Fibroblast of lung (primary cell): ENCODE measurements around the gene RIIAD1. TPM values are rescaled to one million over a fixed set of nuclear protein-coding genes. Genes with fewer than 3 reads are reported as not detected.

Experiments used
- DNase-seq, 2 donors: peaks; one replicate each; pipeline versions ENCODE4 v3.0.0 to v3.0.0-alpha.2; 2010; ENCODE audit warnings: low read depth in 2 of 2
- H2AFZ ChIP-seq: 2 replicates; pipeline ENCODE4 v1.5.1; 2012; ENCODE audit warnings: low read length, control low read depth, inconsistent platforms
- H3K27ac ChIP-seq: 2 replicates; pipeline ENCODE4 v1.5.1; 2011; ENCODE audit warnings: low read length, control low read depth; ENCODE audit not compliant: insufficient read depth
- H3K27me3 ChIP-seq: 2 replicates; pipeline ENCODE4 v1.5.1; 2011; ENCODE audit warnings: mild to moderate bottlenecking, low read length; ENCODE audit not compliant: control insufficient read depth, insufficient read depth
- H3K36me3 ChIP-seq: 2 replicates; pipeline ENCODE4 v1.5.1; 2011; ENCODE audit warnings: low read length; ENCODE audit not compliant: control insufficient read depth, insufficient read depth
- H3K4me1 ChIP-seq: 2 replicates; pipeline ENCODE4 v1.5.1; 2011; ENCODE audit warnings: low read length; ENCODE audit not compliant: control insufficient read depth, insufficient read depth; ENCODE audit errors: extremely low read depth
- H3K4me2 ChIP-seq: 2 replicates; pipeline ENCODE4 v1.5.1; 2011; ENCODE audit warnings: low read length, control low read depth; ENCODE audit not compliant: insufficient read depth; ENCODE audit errors: extremely low read depth
- H3K4me3 ChIP-seq, 4 experiments: fragments of 200-600 bp in 1 of 4; sonication (generic) in 1 of 4; replicated peaks in 1 of 4; 2 replicates each; pipeline ENCODE4 v1.5.1; 2011 to 2016; ENCODE audit warnings: low read length in 4 of 4, low read depth in 3 of 4, mild to moderate bottlenecking in 3 of 4, control low read depth in 2 of 4, inconsistent platforms in 1 of 4, mixed read lengths in 1 of 4; ENCODE audit not compliant: insufficient read depth in 1 of 4; ENCODE audit errors: control extremely low read depth in 1 of 4
- H3K79me2 ChIP-seq: 2 replicates; pipeline ENCODE4 v1.5.1; 2012; ENCODE audit warnings: mild to moderate bottlenecking, low read length, inconsistent platforms; ENCODE audit not compliant: control insufficient read depth, insufficient read depth
- H3K9ac ChIP-seq: 2 replicates; pipeline ENCODE4 v1.5.1; 2011; ENCODE audit warnings: mild to moderate bottlenecking, low read length, control low read depth; ENCODE audit not compliant: insufficient read depth
- H3K9me3 ChIP-seq: 2 replicates; pipeline ENCODE4 v1.5.1; 2012; ENCODE audit warnings: low read depth, low read length; ENCODE audit not compliant: control insufficient read depth, insufficient read depth
- H4K20me1 ChIP-seq: 2 replicates; pipeline ENCODE4 v1.5.1; 2011; ENCODE audit warnings: low read length; ENCODE audit not compliant: control insufficient read depth, insufficient read depth; ENCODE audit errors: extremely low read depth
- CTCF ChIP-seq, 2 donors: IDR thresholded peaks in 1 of 2; conservative IDR thresholded peaks in 1 of 2; 1 replicate in 1 of 2; 2 replicates in 1 of 2; pipeline ENCODE4 v1.5.1; 2011 to 2012; ENCODE audit warnings: low read length in 2 of 2, control low read depth in 1 of 2, inconsistent platforms in 1 of 2, low read depth in 1 of 2, mild to moderate bottlenecking in 1 of 2
- EZH2 ChIP-seq: IDR thresholded peaks from 2 replicates; pipeline ENCODE4 v1.5.1; 2012; ENCODE audit warnings: low read length, control low read depth, mild to moderate bottlenecking; ENCODE audit errors: missing control alignments
- polyA minus RNA-seq: library from RNA; depleted of rRNA, polyadenylated mRNA; stranded (reverse); fragments of >200 nt; gene quantifications from 2 replicates; pipeline ENCODE4 v1.2.3, GENCODE V29; 2011; ENCODE audit warnings: low replicate concordance
- polyA plus RNA-seq, 2 donors: library from polyadenylated mRNA; depleted of rRNA in 1 of 2; stranded (reverse) in 1 of 2; unstranded in 1 of 2; fragments of >200 nt; gene quantifications; 2 replicates each; pipeline ENCODE4 v1.2.1, GENCODE V29; 2011 to 2012; ENCODE audit warnings: missing spikeins in 1 of 2
- total RNA-seq: library from RNA; depleted of rRNA; stranded (reverse); fragments of >200 nt; gene quantifications from 2 replicates; pipeline ENCODE4 v1.2.1, GENCODE V29; 2014

The RIIAD1 gene
- total RNA-seq (not detected in 2 replicates), polyA plus RNA-seq (not detected in 2 replicates), polyA minus RNA-seq (not detected in 2 replicates)
- not detected in 2 replicates for polyA plus RNA-seq (2012)

GRCh38 chr1:151720974-151721787 is at the start of gene RIIAD1:
Gene RIIAD1, plus strand, starts transcription at chr1:151721522. Its CDS starts 15 bp downstream, at chr1:151721537.
- H3K9me3 ChIP-seq, result no peaks in the 10 kb centered on the region
- H3K79me2 ChIP-seq, result no peaks in the 10 kb centered on the region
- peak in 1 of 2 donors; percentile 10 for DNase-seq
- H3K36me3 ChIP-seq, result no peaks in the 10 kb centered on the region
- H4K20me1 ChIP-seq, result no peaks in the 10 kb centered on the region
- H3K27me3 ChIP-seq, result peaks cover 35% of the 10 kb centered on the region
- H3K4me1 ChIP-seq, result no peaks in the 10 kb centered on the region
- H3K4me2 ChIP-seq, result peak within 1 kb of the TSS; percentile 95
- peak within 1 kb of the TSS; percentile 82 for H2AFZ ChIP-seq
- H3K4me3 ChIP-seq, result peak within 1 kb of the TSS; percentile 52 to 62 (median 55)
- H3K27ac ChIP-seq, result no peak within 1 kb of the TSS
- TF ChIP-seq CTCF (conservative IDR thresholded peaks at IDR 0.05 in 1 of 2, IDR thresholded peaks at IDR 0.05 in 1 of 2; ENCODE audit: low read depth in 1 of 2, low read length in 2 of 2), result no peak
- peak; percentile 37 for TF ChIP-seq EZH2
- peak within 1 kb of the TSS; percentile 27 for H3K9ac ChIP-seq

- Histone ChIP-seq H3K9ac (no peak overlapping the region), H3K4me3 (no peak overlapping the region), H3K4me1 (no peaks in the 10 kb centered on the region), H3K79me2 (no peaks in the 10 kb centered on the region), H3K4me2 (no peak overlapping the region), H3K27ac (no peak overlapping the region), H2AFZ (no peak overlapping the region), H4K20me1 (no peaks in the 10 kb centered on the region), H3K27me3 (no peaks in the 10 kb centered on the region), H3K36me3 (no peaks in the 10 kb centered on the region), H3K9me3 (no peaks in the 10 kb centered on the region)
- no peak for TF ChIP-seq CTCF (conservative IDR thresholded peaks at IDR 0.05 in 1 of 2, IDR thresholded peaks at IDR 0.05 in 1 of 2; ENCODE audit: low read depth in 1 of 2, low read length in 2 of 2)
- no peak for TF ChIP-seq EZH2
- DNase-seq, result no peak
These were observed 47.9 kb upstream of the RIIAD1 start for GRCh38 chr1:151673407-151673806.

GRCh38 chr1:151680391-151680790 is 40.9 kb upstream of the RIIAD1 start:
- H2AFZ ChIP-seq, result no peak overlapping the region
- H3K4me1 ChIP-seq, result no peaks in the 10 kb centered on the region
- no peaks in the 10 kb centered on the region for H3K27me3 ChIP-seq
- no peak overlapping the region for H3K9ac ChIP-seq
- H3K27ac ChIP-seq, result no peak overlapping the region
- H3K4me2 ChIP-seq, result no peak overlapping the region
- no peaks in the 10 kb centered on the region for H4K20me1 ChIP-seq
- H3K4me3 ChIP-seq, result no peak overlapping the region
- peak in 1 of 2 donors; percentile 59 for DNase-seq
- TF ChIP-seq EZH2 (no peak), CTCF (conservative IDR thresholded peaks at IDR 0.05 in 1 of 2, IDR thresholded peaks at IDR 0.05 in 1 of 2; ENCODE audit: low read depth in 1 of 2, low read length in 2 of 2) (no peak)
- no peaks in the 10 kb centered on the region for H3K36me3 ChIP-seq
- H3K79me2 ChIP-seq, result no peaks in the 10 kb centered on the region
- H3K9me3 ChIP-seq, result no peaks in the 10 kb centered on the region
